H1 (cell line): ENCODE measurements around the gene ZSCAN5A. TPM values are rescaled to one million over a fixed set of nuclear protein-coding genes. Genes with fewer than 3 reads are reported as not detected.

Source experiments
- CTCF ChIA-PET: fragments of 300-600 bp; sonication (Branson Sonifier 250); formaldehyde crosslinking; loops from one replicate; lab custom pipeline; 2021; ENCODE audit not compliant: partially characterized antibody; lab: Charles Lee
- POLR2A ChIA-PET: fragments of 300-600 bp; sonication (Branson Sonifier 250); formaldehyde crosslinking; loops from one replicate; lab custom pipeline; 2021; ENCODE audit warnings: inconsistent platforms; ENCODE audit not compliant: partially characterized antibody; lab: Charles Lee
- DNase-seq, 2 experiments: peaks; one replicate each; pipeline versions ENCODE4 v3.0.0 to v3.0.0-alpha.2; 2010 to 2022; ENCODE audit warnings: low spot score in 2 of 2, low read depth in 1 of 2, mixed read lengths in 1 of 2
- FAIRE-seq: peaks from 2 replicates; lab custom pipeline; 2011; peaks lifted over from hg19 to GRCh38; lab: Jason Lieb, UNC
- H2AFZ ChIP-seq: 2 replicates; pipeline ENCODE4 v1.8.1; 2012; ENCODE audit warnings: low read length, inconsistent platforms
- H2AK5ac ChIP-seq: 2 replicates; pipeline ENCODE4 v1.6.1; 2013; ENCODE audit warnings: low read depth, low read length
- H2BK120ac ChIP-seq: replicated peaks from 2 replicates; pipeline ENCODE3; 2013; ENCODE audit warnings: low read depth, low read length, inconsistent platforms
- H2BK12ac ChIP-seq: 2 replicates; pipeline ENCODE4 v1.6.1; 2013; ENCODE audit warnings: low read depth, low read length
- H2BK15ac ChIP-seq: 2 replicates; pipeline ENCODE4 v1.6.1; 2013; ENCODE audit warnings: low read length
- H2BK20ac ChIP-seq: 2 replicates; pipeline ENCODE4 v1.6.1; 2013; ENCODE audit warnings: low read length
- H2BK5ac ChIP-seq: 2 replicates; pipeline ENCODE4 v1.6.1; 2013; ENCODE audit warnings: low read depth, low read length
- H3K14ac ChIP-seq: 2 replicates; pipeline ENCODE4 v1.6.1; 2013; ENCODE audit warnings: inconsistent platforms; ENCODE audit not compliant: insufficient read length
- H3K18ac ChIP-seq: 2 replicates; pipeline ENCODE4 v1.6.1; 2013; ENCODE audit warnings: low read length; ENCODE audit errors: extremely low read depth
- H3K23ac ChIP-seq: 2 replicates; pipeline ENCODE4 v1.6.1; 2013; ENCODE audit warnings: inconsistent platforms; ENCODE audit not compliant: insufficient read length
- H3K23me2 ChIP-seq: 2 replicates; pipeline ENCODE4 v1.6.1; 2013; ENCODE audit warnings: low read depth, low read length
- H3K27ac ChIP-seq: 2 replicates; pipeline ENCODE4 v1.6.1; 2011; ENCODE audit warnings: low read depth, low read length, inconsistent platforms
- H3K27me3 ChIP-seq, 4 experiments: replicated peaks in 1 of 4; 1 replicate in 1 of 4; 2 replicates in 3 of 4; pipeline versions ENCODE4 v1.6.1 to v1.8.1; 2011 to 2013; ENCODE audit warnings: low read length in 3 of 4, mild to moderate bottlenecking in 3 of 4, inconsistent platforms in 2 of 4, mixed read lengths in 2 of 4, moderate library complexity in 1 of 4; ENCODE audit not compliant: control insufficient read depth in 3 of 4, insufficient read depth in 3 of 4; ENCODE audit errors: extremely low read depth in 1 of 4
- H3K36me3 ChIP-seq, 4 experiments: 2 replicates each; pipeline versions ENCODE4 v1.6.1 to v1.8.1; 2011 to 2013; ENCODE audit warnings: mild to moderate bottlenecking in 4 of 4, low read length in 3 of 4, moderate library complexity in 2 of 4, control low read depth in 1 of 4, inconsistent platforms in 1 of 4; ENCODE audit not compliant: insufficient read depth in 4 of 4, control insufficient read depth in 2 of 4
- H3K4ac ChIP-seq: replicated peaks from 2 replicates; pipeline ENCODE3; 2013; ENCODE audit warnings: low read length, low read depth, mixed read lengths, inconsistent platforms; ENCODE audit not compliant: insufficient read length
- H3K4me1 ChIP-seq, 4 experiments: replicated peaks in 1 of 4; 1 replicate in 1 of 4; 2 replicates in 3 of 4; pipeline versions ENCODE4 v1.6.1 to v1.8.1; 2011 to 2013; ENCODE audit warnings: low read length in 3 of 4, inconsistent platforms in 2 of 4, mixed read lengths in 1 of 4; ENCODE audit not compliant: insufficient read depth in 4 of 4, control insufficient read depth in 3 of 4
- H3K4me2 ChIP-seq, 2 experiments: 2 replicates each; pipeline versions ENCODE4 v1.6.1 to v1.8.1; 2011 to 2013; ENCODE audit warnings: low read depth in 2 of 2, low read length in 2 of 2, control low read depth in 1 of 2, inconsistent platforms in 1 of 2, mild to moderate bottlenecking in 1 of 2; ENCODE audit not compliant: insufficient read depth in 1 of 2
- H3K4me3 ChIP-seq, 4 experiments: fragments of 200-600, 300-600 bp in 1 of 4; sonication (generic), shearing (Covaris generic), sonication (Bioruptor Twin) in 1 of 4; 2 replicates each; pipeline versions ENCODE4 v1.5.1 to v1.8.1; 2011 to 2016; ENCODE audit warnings: low read length in 4 of 4, low read depth in 3 of 4, control low read depth in 2 of 4, inconsistent platforms in 2 of 4, mild to moderate bottlenecking in 2 of 4, mixed read lengths in 1 of 4, moderate library complexity in 1 of 4; ENCODE audit not compliant: insufficient read depth in 2 of 4; ENCODE audit errors: extremely low read depth in 1 of 4
- H3K56ac ChIP-seq: replicated peaks from 2 replicates; pipeline ENCODE3; 2013; ENCODE audit warnings: low read depth, mild to moderate bottlenecking, mixed read lengths, low read length, inconsistent platforms; ENCODE audit not compliant: insufficient read length
- H3K79me1 ChIP-seq: 2 replicates; pipeline ENCODE4 v1.6.1; 2013; ENCODE audit warnings: low read depth, low read length, control low read depth
- H3K79me2 ChIP-seq, 2 experiments: 2 replicates each; pipeline versions ENCODE4 v1.6.1 to v1.8.1; 2012 to 2013; ENCODE audit warnings: low read length in 2 of 2, mild to moderate bottlenecking in 2 of 2, inconsistent platforms in 1 of 2; ENCODE audit not compliant: insufficient read depth in 2 of 2, control insufficient read depth in 1 of 2
- H3K9ac ChIP-seq, 4 experiments: replicated peaks in 1 of 4; 1 replicate in 1 of 4; 2 replicates in 3 of 4; pipeline versions ENCODE4 v1.6.1 to v1.8.1; 2011 to 2013; ENCODE audit warnings: low read depth in 3 of 4, low read length in 3 of 4, control low read depth in 2 of 4, mild to moderate bottlenecking in 2 of 4, moderate library complexity in 2 of 4, inconsistent platforms in 1 of 4; ENCODE audit errors: extremely low read depth in 1 of 4
- H3K9me3 ChIP-seq, 2 experiments: 2 replicates each; pipeline versions ENCODE4 v1.6.1 to v1.8.1; 2012 to 2013; ENCODE audit warnings: mild to moderate bottlenecking in 2 of 2, moderate library complexity in 2 of 2, control low read depth in 1 of 2, inconsistent platforms in 1 of 2, low read depth in 1 of 2, low read length in 1 of 2, mixed read lengths in 1 of 2; ENCODE audit not compliant: insufficient read depth in 2 of 2
- H4K20me1 ChIP-seq, 2 experiments: replicated peaks in 1 of 2; 2 replicates each; pipeline versions ENCODE3 to v1.8.1; 2011 to 2013; ENCODE audit warnings: inconsistent platforms in 2 of 2, low read length in 2 of 2, mild to moderate bottlenecking in 1 of 2; ENCODE audit not compliant: insufficient read depth in 2 of 2, control insufficient read depth in 1 of 2
- H4K5ac ChIP-seq: 2 replicates; pipeline ENCODE4 v1.6.1; 2013; ENCODE audit warnings: low read length, low read depth, mixed read lengths, inconsistent platforms; ENCODE audit not compliant: insufficient read length
- H4K8ac ChIP-seq: 2 replicates; pipeline ENCODE4 v1.8.0; 2013; ENCODE audit warnings: mild to moderate bottlenecking, moderate library complexity, low read length, inconsistent platforms; ENCODE audit not compliant: insufficient read depth; ENCODE audit errors: extremely low read depth
- H4K91ac ChIP-seq: replicated peaks from 2 replicates; pipeline ENCODE3; 2013; ENCODE audit warnings: low read length, mixed read lengths, inconsistent platforms; ENCODE audit not compliant: insufficient read length
- BRCA1 ChIP-seq: IDR thresholded peaks from 2 replicates; pipeline ENCODE4 v1.6.1; 2012; ENCODE audit warnings: low read depth, low read length, improper control_type of control experiment
- CTBP2 ChIP-seq: IDR thresholded peaks from 2 replicates; pipeline ENCODE4 v1.7.0; 2011; ENCODE audit warnings: borderline replicate concordance, mild to moderate bottlenecking, moderate library complexity, mixed read lengths, low read length; ENCODE audit not compliant: insufficient read depth, insufficient read length
- EP300 ChIP-seq, 2 experiments: IDR thresholded peaks; 1 replicate in 1 of 2; 2 replicates in 1 of 2; pipeline ENCODE4 v1.6.1; 2011 to 2012; ENCODE audit warnings: low read depth in 2 of 2, low read length in 2 of 2, mild to moderate bottlenecking in 2 of 2, borderline replicate concordance in 1 of 2, inconsistent platforms in 1 of 2, moderate library complexity in 1 of 2
- JUND ChIP-seq: IDR thresholded peaks from 2 replicates; pipeline ENCODE4 v1.6.1; 2011; ENCODE audit warnings: mild to moderate bottlenecking, improper control_type of control experiment, low read length
- PHF8 ChIP-seq: fragments of 200-600 bp; sonication (generic); conservative IDR thresholded peaks from 2 replicates; pipeline ENCODE4 v1.7.1; 2012; ENCODE audit warnings: low read depth, mild to moderate bottlenecking, inconsistent platforms, low read length, moderate library complexity
- POU5F1 ChIP-seq: IDR thresholded peaks from 2 replicates; pipeline ENCODE4 v1.6.1; 2011; ENCODE audit warnings: low read depth, mild to moderate bottlenecking, low read length, moderate library complexity
- RAD21 ChIP-seq, 2 experiments: IDR thresholded peaks in 1 of 2; conservative IDR thresholded peaks in 1 of 2; 2 replicates each; pipeline ENCODE4 v1.6.1; 2011; ENCODE audit warnings: low read depth in 2 of 2, low read length in 2 of 2, improper control_type of control experiment in 1 of 2, inconsistent platforms in 1 of 2, mild to moderate bottlenecking in 1 of 2, moderate library complexity in 1 of 2
- SIRT6 ChIP-seq: IDR thresholded peaks from one replicate; pipeline ENCODE4 v1.7.1; 2012; ENCODE audit warnings: low read length, inconsistent platforms
- SP2 ChIP-seq: IDR thresholded peaks from 2 replicates; pipeline ENCODE4 v1.6.1; 2012; ENCODE audit warnings: mild to moderate bottlenecking, low read length, inconsistent platforms
- SRF ChIP-seq: IDR thresholded peaks from 2 replicates; pipeline ENCODE4 v1.6.1; 2011; ENCODE audit warnings: mild to moderate bottlenecking, low read depth, low read length, moderate library complexity
- TAF1 ChIP-seq: IDR thresholded peaks from 2 replicates; pipeline ENCODE4 v1.6.1; 2011; ENCODE audit warnings: mild to moderate bottlenecking, low read depth, low read length
- USF2 ChIP-seq: IDR thresholded peaks from 2 replicates; pipeline ENCODE4 v1.6.1; 2011; ENCODE audit warnings: low read length, improper control_type of control experiment
- WGBS, 2 experiments: shearing (Covaris generic) in 1 of 2; methylation state at CpG; one replicate each; pipeline versions ENCODE4 v1.1.6 to v1.1.7; 2013 to 2015; ENCODE audit warnings: low lambda C conversion rate in 2 of 2, mixed read lengths in 2 of 2, inconsistent platforms in 1 of 2, low coverage in 1 of 2, missing lambda C conversion rate in 1 of 2; ENCODE audit not compliant: insufficient replicate concordance in 2 of 2, insufficient coverage in 1 of 2, insufficient read length in 1 of 2; ENCODE audit errors: extremely low coverage in 1 of 2, missing lambda C conversion rate in 1 of 2; 5-methylcytosine and 5-hydroxymethylcytosine counted together
- polyA plus RNA-seq, 7 experiments: library from polyadenylated mRNA; depleted of rRNA in 3 of 7; stranded (reverse) in 5 of 7; unstranded in 2 of 7; fragments of >200 nt in 5 of 7; fragments of 200-250 nt in 2 of 7; gene quantifications; 1 replicate in 5 of 7; 2 replicates in 1 of 7; 4 replicates in 1 of 7; pipeline versions ENCODE4 v1.2.1 to v1.2.3, GENCODE V29; 2011 to 2013; ENCODE audit warnings: missing spikeins in 2 of 7, mixed read lengths in 2 of 7
- total RNA-seq: library from RNA; stranded (reverse); fragmentation: NEBNext Ultra II Directional; extraction: Animal tissue kit (Norgen Biotek cat#: 25700); gene quantifications from 2 replicates; pipeline ENCODE4 v1.2.1, GENCODE V29; 2021

The ZSCAN5A gene
- total and polyA plus RNA-seq, 2 of the 8 experiments (the other 6 are each of a cell fraction or from before 2014, with no cell fraction given) = 8.6 to 11.0 TPM

GRCh38 chr19:56310462-56310861 lies 4.2 kb downstream of the ZSCAN5A start:
- no peak overlapping the region for H2BK15ac ChIP-seq
- H3K27me3 ChIP-seq = no peaks in the 10 kb centered on the region
- H4K5ac ChIP-seq = no peak overlapping the region
- no peak overlapping the region for H2BK20ac ChIP-seq
- no peak overlapping the region for H3K14ac ChIP-seq
- FAIRE-seq (no peak), DNase-seq (no peak)
- no peak overlapping the region for H3K27ac ChIP-seq
- CTCF ChIA-PET = interaction anchor here (0.5 to 2.9 kb wide), 40 partner anchors 8 to 881 kb away, joined by 3 to 30 read pairs (median 5); partner anchors contain the start of gene ZNF264
- H4K91ac ChIP-seq = no peak overlapping the region
- no peak overlapping the region for H3K18ac ChIP-seq
- no peak overlapping the region for H3K9ac ChIP-seq
- no peak overlapping the region for H2AFZ ChIP-seq
- H3K23me2 ChIP-seq = no peaks in the 10 kb centered on the region; the same call in 1 of the 2 replicates
- no peak overlapping the region for H3K23ac ChIP-seq
- H3K9me3 ChIP-seq = 0 out of 4 replicates have a peak, but pooled peaks cover 0 to 3% of the 10 kb centered on the region in 2 experiments
- H4K8ac ChIP-seq = no peak overlapping the region
- H2AK5ac ChIP-seq = no peak overlapping the region
- no peak overlapping the region for H2BK5ac ChIP-seq
- peaks cover 0 to 3% (median 1%) of the 10 kb centered on the region in 4 experiments; a peak in 3 of 7 replicates for H3K4me1 ChIP-seq
- WGBS, 2 experiments = 91% methylated on average over 8 of the region's 8 CpGs; no CpG with 5 or more reads in 1 of the 2 experiments
- H2BK120ac ChIP-seq = no peak overlapping the region
- H3K56ac ChIP-seq = no peak overlapping the region
- H3K79me2 ChIP-seq = no peaks in the 10 kb centered on the region
- no peak overlapping the region for H3K4me2 ChIP-seq
- POLR2A ChIA-PET = interaction anchor here (0.8 kb wide), 1 partner anchor 57 kb away, joined by 3 read pairs; no protein-coding TSS in a partner anchor
- H3K36me3 ChIP-seq = no peaks in the 10 kb centered on the region
- H3K4me3 ChIP-seq = no peak overlapping the region
- H3K4ac ChIP-seq = no peak overlapping the region
- no peak overlapping the region for H2BK12ac ChIP-seq
- no peaks in the 10 kb centered on the region; the same call in 1 of the 2 replicates for H3K79me1 ChIP-seq
- H4K20me1 ChIP-seq = peaks cover 0 to 2% of the 10 kb centered on the region in 2 experiments
- no peak for TF ChIP-seq POU5F1
- no peak for TF ChIP-seq BRCA1
- no peak for TF ChIP-seq SRF
- TF ChIP-seq CTBP2 = no peak
- no peak for TF ChIP-seq JUND
- TF ChIP-seq SP2 = no peak
- TF ChIP-seq PHF8 = no peak
- TF ChIP-seq TAF1 = no peak
- TF ChIP-seq USF2 = no peak
- TF ChIP-seq EP300 (IDR thresholded peaks at IDR 0.05; ENCODE audit: borderline replicate concordance in 1 of 2, low read depth in 2 of 2, low read length in 2 of 2) = no peak
- TF ChIP-seq SIRT6 = no peak
- no peak for TF ChIP-seq RAD21 (IDR thresholded peaks at IDR 0.05 in 1 of 2, conservative IDR thresholded peaks at IDR 0.05 in 1 of 2; ENCODE audit: low read depth in 2 of 2, low read length in 2 of 2)
